HTERT RPE-1 (cell line): ENCODE measurements around the gene MARCHF10.

Experiments used
- in situ Hi-C: fragments of 300-500 bp; cut with MboI; formaldehyde crosslinking; loops from 4 replicates; pipeline ENCODE4 v1.14.3; 2020; ENCODE audit warnings: low sequenced_read_pairs

The MARCHF10 gene

GRCh38 chr17:62822080-62822904, 14.2 kb upstream of the MARCHF10 start:
- in situ Hi-C loops = no loop called here

- in situ Hi-C loops = no loop called here
Observed at GRCh38 chr17:62821189-62822079, 13.3 kb upstream of the MARCHF10 start.

DNA sequence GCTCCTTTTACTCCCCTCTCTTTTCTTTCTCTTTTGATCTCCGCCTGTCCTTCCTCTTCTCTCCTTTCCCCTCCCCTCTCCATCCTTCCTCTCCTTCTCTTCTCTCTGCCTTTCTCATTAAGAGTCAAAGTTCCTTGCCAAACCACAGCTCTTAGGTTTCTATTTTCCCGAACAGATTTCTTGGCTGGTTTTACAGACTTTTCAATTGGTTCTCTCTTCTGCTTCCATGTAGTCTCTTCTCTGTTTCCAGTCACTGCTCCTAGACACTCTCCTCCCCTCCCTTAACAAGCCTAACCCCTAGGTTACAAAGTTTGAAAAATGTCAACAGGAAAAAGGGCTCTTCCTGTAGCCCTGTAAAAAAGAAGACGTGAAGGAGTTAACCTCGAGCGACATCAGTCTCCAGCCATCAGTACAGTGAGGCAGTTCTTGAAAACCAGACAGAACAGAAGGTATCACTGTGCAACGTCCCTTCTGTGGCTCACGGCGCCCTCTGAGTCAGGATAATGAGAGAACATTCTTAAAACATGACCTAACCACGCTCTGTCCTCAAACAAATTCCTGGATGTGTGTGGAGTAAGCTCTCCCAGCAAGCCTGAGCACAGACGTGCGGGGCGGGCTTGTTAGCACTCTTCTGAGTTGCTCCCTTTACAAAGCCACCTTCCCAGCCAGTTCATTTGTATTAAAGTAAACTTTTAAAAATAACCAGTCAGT, 11.6 kb upstream of the MARCHF10 start:
- in situ Hi-C loops = no loop called here

GRCh38 chr17:62818526-62818925, 10.4 kb upstream of the MARCHF10 start:
- in situ Hi-C loops = no loop called here

- in situ Hi-C loops = no loop called here
Observed at GRCh38 chr17:62816282-62816839, 8.2 kb upstream of the MARCHF10 start.

DNA sequence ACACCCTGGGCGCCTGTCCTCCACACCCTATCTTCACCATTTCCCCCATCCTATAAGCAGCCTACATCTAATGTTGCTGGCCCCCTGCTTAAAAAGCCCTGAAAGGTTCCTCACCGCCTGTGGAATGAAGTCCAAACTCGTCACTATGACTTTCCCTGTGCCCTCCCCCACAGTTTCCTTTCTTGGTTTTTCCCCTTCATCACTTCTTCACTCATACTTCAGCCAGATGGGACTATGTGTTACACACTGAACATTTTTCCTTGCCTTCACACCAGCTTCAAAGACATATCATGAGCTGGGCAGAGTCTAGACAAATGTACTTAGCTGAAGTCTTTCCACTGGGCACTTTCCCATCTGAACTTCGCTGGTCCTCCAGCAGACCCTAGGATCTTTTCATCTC, 1.5 kb upstream of the MARCHF10 start:
- in situ Hi-C loops = no loop called here

DNA sequence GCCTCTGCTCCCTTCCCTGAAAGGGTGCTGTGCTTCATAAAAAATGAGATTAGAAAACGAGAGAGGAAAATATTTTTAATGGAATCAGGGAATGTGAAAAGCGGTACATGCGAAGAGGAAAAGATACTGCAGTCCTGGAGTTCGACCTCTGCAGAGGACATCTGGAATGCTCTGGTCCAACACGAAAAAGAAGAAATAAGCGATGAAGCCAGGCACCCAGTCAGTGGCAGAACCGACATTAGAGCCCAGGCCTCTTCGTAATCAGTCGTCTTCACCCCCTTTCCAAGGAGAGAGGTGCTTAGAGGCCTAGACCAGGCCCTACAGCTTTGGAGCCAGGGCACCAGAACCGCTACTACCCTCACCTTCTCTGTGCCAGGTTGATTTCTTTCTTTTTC, 459 bp upstream of the MARCHF10 start:
- in situ Hi-C loops = no loop called here

DNA sequence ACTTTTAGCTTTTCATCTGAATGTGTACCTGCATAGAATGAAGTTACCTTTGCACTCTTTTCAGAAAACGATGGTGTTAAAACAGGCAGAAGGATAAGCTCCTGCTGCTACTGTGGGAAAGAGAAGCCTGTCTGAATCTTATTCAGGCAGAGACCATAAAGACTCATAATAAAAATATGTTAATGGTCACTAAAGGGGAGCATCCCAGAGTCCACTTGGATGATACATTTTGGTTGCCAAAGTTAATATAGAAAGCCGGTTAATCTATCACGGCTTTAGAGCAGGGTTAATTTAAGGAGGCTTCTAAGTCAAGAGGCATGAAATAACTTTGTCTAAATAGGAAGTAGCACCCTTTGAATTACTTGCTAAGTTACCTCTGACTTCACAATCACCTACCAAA, 2.9 kb downstream of the MARCHF10 start:
- in situ Hi-C loops = no loop called here

GRCh38 chr17:62804822-62805221, 3.3 kb downstream of the MARCHF10 start:
- in situ Hi-C loops = no loop called here

DNA sequence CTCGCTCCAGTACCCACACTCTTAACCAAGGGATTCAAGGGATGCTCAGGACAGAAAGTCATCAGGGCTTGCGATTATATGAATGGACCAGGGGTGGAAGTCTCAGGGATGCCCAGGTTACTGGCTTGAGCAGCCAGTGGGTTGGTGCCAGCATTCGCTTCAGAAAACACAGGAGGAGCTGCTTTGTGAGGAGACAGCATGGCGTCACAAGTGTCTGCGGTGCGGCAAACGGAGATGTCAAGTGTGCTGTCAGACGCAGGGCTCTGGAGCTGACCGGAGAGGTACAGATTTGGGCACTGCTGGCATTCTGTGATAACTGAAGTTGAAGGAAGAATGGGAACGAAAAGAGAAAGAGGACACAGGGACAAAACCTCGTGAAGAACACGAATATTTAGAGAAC, 4.1 kb downstream of the MARCHF10 start:
- in situ Hi-C loops = no loop called here

DNA sequence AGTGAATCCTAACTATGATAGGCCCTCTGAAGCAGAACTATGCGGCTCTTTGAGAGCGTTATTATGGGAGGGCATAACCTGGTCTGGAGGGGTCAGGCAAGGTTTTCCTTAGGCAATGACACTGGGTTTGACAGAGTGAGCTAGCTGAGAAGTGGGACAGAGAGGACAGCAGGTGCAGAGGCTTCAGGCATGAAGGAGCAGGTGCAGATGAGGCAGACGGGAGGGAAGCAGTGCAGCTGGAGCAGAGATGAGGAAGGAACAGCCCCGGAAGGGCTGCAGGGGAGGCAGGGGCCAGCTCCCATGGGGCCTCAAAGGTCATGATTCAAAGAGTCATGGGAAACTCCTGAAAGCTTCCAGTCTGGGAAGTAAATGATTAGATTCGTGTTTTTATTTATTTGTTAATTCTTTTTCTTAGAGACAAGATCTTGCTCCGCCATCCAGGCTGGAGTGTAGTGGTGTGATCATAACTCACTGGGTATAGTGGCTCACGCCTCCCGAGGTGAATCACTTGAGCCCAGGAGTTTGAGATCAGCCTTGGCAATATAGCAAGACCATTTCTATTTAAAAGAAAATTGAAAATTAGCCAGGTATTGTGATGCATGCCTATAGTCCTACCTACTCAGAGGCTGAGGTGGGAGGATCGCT, 5.4 kb downstream of the MARCHF10 start:
- in situ Hi-C loops = no loop called here

DNA sequence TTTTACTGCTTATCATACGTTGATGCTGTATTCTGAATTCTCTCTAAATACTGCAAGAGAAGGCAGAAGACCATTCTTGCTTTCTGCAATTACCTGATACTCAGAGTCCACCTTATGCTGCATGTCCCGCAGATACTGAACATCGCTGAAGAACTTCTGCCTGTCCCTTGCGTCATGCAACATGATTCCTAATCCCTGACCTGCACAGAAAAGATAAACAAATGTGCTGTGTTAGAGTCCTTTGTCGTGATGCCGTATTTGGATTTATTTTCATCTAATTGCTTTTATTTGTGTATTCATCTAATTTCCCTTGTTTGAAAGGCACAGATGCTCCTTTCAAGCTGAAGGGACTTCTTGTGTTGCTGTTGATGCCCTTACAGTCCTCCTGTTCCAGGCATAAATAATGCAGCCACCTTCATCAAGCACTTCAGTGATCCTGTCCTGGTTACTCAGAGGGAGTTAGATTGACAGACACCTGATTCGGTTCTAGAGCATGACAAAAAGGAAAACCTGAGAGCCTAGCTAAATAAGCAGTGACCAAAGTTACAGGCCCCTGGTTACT, 6.5 kb downstream of the MARCHF10 start:
- in situ Hi-C loops = no loop called here

GRCh38 chr17:62800585-62800984, 7.5 kb downstream of the MARCHF10 start:
- in situ Hi-C loops = no loop called here

- in situ Hi-C loops = no loop called here
Observed at GRCh38 chr17:62797959-62798358, 10.2 kb downstream of the MARCHF10 start.

GRCh38 chr17:62796291-62796690, 11.8 kb downstream of the MARCHF10 start:
- in situ Hi-C loops = no loop called here

DNA sequence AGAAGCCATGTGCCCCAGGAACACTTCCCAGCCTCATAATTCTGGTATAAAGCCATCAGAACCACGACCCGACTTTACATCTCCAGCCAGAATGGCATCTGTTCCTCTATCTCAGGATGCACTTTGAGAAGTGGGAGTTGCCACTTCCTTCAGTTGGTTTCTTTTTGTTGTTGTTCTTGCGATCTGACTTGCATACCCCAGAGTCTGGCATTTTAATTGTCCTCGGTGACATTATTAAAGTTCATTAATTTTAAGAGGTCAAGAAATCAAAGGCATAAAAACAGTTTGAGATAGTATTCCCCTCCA, 13.5 kb downstream of the MARCHF10 start:
- in situ Hi-C loops = no loop called here

DNA sequence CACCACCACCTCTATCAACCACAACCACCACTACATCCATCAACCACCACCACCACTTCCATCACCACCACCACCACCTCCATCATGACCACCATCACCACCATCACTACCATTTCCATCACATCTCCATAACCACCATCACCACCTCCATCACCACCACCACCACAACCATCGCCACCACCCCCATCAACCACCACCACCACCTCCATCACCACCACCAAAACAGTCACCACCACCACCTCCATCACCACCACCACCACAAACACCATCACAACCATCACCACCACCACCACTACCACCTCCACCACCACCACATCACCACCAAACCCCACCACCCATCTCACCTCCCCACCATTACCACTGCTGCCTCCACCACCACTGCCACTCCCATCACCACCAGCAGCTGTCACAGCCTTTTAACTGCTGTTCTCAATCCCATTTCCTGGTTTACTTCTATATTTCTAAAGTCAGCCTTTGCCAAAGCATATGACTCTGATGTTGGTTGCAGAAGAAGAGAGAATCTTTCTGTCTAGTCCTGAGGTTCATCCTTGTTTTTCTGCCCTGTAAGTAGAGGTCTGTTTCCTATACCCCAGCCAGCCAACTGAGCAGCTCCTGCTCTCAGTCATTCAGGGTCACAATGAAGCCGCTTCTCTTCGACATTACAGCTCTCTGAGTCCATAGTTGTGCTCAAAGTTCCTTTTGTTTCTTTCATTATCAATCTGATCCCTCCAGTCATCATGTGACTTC, 14.0 kb downstream of the MARCHF10 start:
- in situ Hi-C loops = no loop called here

DNA sequence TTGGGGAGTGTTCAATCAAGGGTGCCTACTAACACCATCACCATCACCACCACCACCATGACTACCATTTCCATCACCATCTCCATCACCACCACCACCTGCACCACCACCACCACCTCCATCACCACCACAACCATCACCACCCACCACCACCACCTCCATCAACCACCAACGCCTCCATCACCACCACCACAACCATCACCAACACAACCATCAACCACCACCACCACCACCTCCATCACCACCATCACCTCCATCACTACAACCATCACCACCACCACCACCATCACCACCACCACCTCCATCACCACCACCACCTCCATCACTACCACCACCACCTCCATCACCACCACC, 15.7 kb downstream of the MARCHF10 start:
- in situ Hi-C loops = no loop called here

DNA sequence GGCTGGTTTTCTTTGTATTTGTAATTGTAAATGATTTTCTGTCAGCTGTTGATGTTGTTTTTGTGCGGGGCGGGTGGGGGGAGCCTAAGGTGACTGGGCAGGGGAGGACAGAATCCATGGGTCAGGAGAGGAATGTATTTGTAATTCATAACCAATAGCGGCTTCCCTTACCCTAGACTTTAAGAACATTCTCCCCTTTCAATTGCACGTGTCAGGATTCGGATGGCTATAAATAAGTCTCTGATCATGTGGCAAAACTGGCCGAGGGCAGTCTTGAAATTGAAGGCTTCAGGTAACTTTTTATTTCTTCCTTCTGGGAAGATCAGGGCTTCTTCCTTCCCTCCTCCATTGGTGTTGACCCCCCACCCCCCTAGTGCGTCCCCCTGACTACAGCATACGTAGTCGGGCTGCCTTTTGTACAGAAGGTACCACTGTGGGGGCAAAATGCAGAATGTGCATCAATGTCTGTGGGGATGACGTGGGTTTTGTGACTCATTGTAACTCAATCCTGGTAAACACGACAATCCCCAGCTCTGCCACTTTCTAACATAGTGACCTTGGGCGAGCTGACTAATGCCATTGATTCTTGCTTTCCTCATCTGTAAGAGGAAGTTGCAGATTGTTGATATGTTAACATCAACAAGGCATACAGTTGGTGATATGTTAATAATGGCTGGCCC, 16.2 kb downstream of the MARCHF10 start:
- in situ Hi-C loops = no loop called here
